PFSK-1 (cell line): Measurements from ENCODE around the gene NKTR.

Experiments
- FOXP2 ChIP-seq: optimal IDR thresholded peaks from 2 replicates; pipeline ENCODE3; 2011; ENCODE audit warnings: borderline replicate concordance, control low read depth, inconsistent platforms; ENCODE audit not compliant: insufficient read depth; ENCODE audit errors: extremely low read length, extremely low read depth
- POLR2AphosphoS5 ChIP-seq: IDR thresholded peaks from 2 replicates; pipeline ENCODE4 v1.6.1; 2012; ENCODE audit warnings: low read depth, mild to moderate bottlenecking, control low read depth, low read length, moderate library complexity
- REST ChIP-seq, 2 experiments: IDR thresholded peaks; 2 replicates each; pipeline versions ENCODE4 v1.6.1 to v1.8.0; 2011 to 2012; ENCODE audit warnings: low read depth in 2 of 2, low read length in 2 of 2, control low read depth in 1 of 2, inconsistent platforms in 1 of 2, mild to moderate bottlenecking in 1 of 2, moderate library complexity in 1 of 2; ENCODE audit not compliant: insufficient read depth in 1 of 2
- SIN3A ChIP-seq: IDR thresholded peaks from 2 replicates; pipeline ENCODE4 v1.6.1; 2012; ENCODE audit warnings: mild to moderate bottlenecking, low read length, moderate library complexity, borderline replicate concordance; ENCODE audit not compliant: insufficient read depth
- TAF1 ChIP-seq: IDR thresholded peaks from 2 replicates; pipeline ENCODE4 v1.6.1; 2012; ENCODE audit warnings: low read length, control low read depth, borderline replicate concordance; ENCODE audit not compliant: insufficient read depth

Gene NKTR

GRCh38 chr3:42652611-42653302, 52.3 kb downstream of the NKTR start:
- TF ChIP-seq POLR2AphosphoS5, result peak; percentile 91
- TF ChIP-seq FOXP2, result no peak
- TF ChIP-seq TAF1, result peak; percentile 55; the same call in 1 of the 2 replicates

DNA sequence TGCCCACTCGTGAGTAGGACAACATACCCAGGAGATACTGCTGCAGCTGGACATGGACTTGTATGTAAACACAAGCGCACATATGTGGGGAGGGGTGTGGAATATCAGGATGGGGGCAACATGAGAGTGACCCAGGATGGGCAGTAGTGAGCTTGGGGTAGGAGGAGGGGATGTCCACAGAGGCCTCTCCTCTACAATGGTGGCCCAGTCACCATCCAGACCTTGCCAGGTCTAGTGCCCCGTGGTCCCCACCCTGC, 52.7 kb downstream of the NKTR start:
- TF ChIP-seq FOXP2, result no peak
- TF ChIP-seq POLR2AphosphoS5, result no peak

- no peak for TF ChIP-seq FOXP2
- TF ChIP-seq POLR2AphosphoS5, result no peak
- no peak for TF ChIP-seq TAF1
- TF ChIP-seq SIN3A, result no peak
- no peak for TF ChIP-seq REST (IDR thresholded peaks at IDR 0.05; ENCODE audit: insufficient read depth in 1 of 2, low read depth in 2 of 2, low read length in 2 of 2)
Observed at GRCh38 chr3:42653560-42654330, 53.3 kb downstream of the NKTR start, which contains the start of gene ZBTB47. Gene ZBTB47, plus strand, starts transcription at chr3:42653697. Its CDS starts 4,659 bp downstream, at chr3:42658356.

DNA sequence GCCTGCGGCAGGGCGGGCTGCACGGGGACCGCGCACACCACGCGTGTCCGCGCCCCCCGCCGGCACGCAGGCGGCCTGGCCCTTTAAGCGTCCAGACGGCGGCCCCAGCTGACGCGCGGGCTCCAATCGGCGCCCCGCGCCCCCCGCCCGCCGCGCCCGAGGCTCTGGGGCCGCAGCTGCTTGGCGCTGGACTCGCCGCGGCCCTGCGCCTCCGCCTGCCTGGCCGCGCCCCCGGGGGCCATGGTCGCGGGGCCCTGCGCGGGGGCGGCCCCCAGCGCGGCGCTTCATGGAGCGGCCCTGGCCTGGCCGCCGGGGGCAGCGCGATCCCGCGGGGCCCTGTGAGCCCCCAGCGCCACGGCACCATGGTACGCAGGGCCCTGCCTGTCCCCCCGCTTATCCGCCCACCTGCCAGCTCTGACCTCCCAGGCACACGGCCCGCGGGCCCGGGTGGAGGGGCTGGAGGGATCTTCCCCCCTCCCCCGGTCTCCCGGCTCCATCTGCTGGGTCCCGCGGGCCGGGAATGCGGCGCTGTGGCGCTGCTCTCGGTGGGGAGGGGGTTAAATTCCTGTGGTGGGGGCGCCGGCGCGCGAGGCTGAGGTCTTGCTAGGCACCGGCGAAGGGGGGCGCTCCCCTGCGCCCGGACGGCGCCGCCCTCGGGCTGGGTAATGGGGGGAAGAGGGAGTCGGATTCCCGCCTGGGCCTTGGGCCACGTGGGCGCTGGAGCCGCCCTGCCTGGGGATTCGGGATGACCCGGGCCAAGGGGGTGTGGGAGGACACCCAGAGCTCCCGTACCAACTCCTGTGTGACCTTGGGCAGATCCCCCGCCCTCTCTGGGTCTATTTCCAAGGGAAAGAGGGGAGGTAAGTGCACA, 54.1 kb downstream of the NKTR start:
- TF ChIP-seq REST (IDR thresholded peaks at IDR 0.05; ENCODE audit: insufficient read depth in 1 of 2, low read depth in 2 of 2, low read length in 2 of 2), result no peak
- TF ChIP-seq FOXP2, result no peak
- no peak for TF ChIP-seq TAF1
- no peak for TF ChIP-seq SIN3A
- TF ChIP-seq POLR2AphosphoS5, result no peak

GRCh38 chr3:42655331-42655888, 54.9 kb downstream of the NKTR start:
- no peak for TF ChIP-seq SIN3A
- no peak for TF ChIP-seq FOXP2
- TF ChIP-seq POLR2AphosphoS5, result no peak
- TF ChIP-seq TAF1, result no peak
- no peak for TF ChIP-seq REST (IDR thresholded peaks at IDR 0.05; ENCODE audit: insufficient read depth in 1 of 2, low read depth in 2 of 2, low read length in 2 of 2)
